Ecto neural progenitor cell (in vitro differentiated cells): ENCODE measurements around the gene PLEKHG4B.

Experiments used
- DNase-seq: peaks from one replicate; pipeline ENCODE4 v3.0.0-alpha.2; 2018; ENCODE audit warnings: low spot score

PLEKHG4B gene

DNA sequence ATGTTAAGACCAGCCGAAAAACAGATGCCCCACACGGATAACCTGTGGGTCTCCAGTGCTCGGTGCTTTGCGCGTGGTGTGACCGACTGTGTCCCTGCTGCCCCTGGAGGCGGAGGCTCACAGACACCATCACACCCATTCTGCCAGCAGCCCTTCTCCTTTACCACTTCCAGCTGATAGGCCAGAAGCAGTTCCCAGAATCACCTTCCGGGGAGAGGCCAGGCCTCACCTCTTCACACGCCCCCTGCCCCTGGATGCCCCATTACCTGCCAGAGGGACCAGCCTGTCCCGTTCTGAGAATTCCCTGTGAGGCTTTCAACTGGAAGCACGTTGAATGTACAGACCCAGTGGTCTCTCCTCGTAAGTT lies 77.7 kb downstream of the PLEKHG4B start:
- no peak for DNase-seq

DNA sequence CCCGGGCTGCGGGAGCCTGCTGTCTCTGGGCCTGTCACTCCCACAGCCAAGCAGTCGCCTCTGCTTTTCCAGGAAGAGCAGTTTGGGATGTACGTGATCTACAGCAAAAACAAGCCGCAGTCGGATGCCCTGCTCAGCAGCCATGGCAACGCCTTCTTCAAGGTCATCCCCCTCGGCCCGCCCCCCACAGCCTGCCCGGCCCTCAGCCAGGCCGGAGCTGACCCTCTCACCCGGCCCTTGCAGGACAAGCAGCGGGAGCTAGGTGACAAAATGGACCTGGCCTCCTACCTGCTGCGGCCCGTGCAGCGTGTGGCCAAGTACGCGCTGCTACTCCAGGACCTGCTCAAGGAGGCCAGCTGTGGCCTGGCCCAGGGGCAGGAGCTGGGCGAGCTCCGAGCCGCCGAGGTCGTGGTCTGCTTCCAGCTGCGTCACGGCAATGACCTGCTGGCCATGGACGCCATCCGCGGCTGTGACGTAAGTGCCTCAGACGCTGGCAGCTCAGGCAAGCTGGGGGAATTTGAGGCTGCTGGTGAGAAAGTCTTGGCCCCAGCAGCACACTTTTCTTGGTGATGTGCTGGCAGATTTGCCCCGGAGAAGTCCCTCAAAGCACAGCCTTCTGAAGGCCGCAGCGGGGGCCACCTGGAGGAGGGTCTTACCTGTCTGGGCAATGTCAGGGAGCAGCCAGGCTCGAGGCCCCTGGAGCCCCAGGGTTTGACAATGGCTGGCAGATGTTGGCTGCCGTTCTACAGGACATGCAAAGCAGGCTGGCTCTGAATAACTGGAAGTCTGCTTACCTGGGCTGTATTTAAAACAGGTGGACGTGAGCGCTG lies 79.2 kb downstream of the PLEKHG4B start:
- no peak for DNase-seq

DNA sequence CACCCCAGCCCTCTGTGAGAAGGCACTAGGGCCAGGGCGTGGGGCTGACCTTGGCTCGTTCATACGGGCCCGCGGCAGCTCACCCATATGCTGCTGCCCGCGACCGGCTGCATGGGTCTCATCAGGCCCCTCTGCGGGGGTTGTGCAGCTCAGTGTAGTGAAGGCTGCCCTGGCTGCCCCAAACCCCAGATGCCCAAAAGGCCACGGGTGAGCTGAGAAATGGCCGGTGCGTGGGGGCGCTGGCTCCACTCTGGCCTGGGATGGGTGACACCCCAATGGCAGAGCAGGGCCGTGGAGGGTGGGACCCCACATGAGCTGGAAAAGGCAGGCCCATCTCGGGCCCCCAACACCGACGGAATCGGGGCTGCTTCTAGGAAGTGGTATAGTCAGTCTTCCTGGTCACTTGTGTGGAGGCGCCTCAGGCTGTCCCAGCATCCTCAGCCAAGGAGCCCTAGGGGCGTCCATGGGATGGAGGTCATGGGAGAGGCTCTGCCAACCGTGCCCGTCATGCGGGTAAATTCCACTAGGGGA lies 79.9 kb downstream of the PLEKHG4B start:
- DNase-seq = no peak

DNA sequence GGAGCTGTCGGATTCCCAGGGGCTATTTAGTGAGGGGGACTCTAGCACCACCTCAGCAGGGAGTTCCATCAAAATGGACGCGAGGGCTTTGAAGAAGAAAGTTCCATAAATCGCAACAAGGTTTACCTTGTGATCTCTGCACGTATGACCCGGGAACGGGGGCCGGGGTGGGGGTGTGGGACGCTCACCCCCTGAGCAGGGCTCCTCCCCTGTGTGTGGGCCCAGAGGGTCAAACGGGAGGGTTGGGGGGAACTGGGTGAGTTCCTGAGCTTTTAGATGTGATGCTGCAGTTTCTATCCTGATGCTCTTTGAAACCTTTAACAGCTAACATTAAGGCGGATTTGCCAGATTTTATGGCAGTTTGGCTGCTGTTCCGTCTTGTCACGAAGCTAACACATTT lies 80.5 kb downstream of the PLEKHG4B start:
- DNase-seq = no peak

DNA sequence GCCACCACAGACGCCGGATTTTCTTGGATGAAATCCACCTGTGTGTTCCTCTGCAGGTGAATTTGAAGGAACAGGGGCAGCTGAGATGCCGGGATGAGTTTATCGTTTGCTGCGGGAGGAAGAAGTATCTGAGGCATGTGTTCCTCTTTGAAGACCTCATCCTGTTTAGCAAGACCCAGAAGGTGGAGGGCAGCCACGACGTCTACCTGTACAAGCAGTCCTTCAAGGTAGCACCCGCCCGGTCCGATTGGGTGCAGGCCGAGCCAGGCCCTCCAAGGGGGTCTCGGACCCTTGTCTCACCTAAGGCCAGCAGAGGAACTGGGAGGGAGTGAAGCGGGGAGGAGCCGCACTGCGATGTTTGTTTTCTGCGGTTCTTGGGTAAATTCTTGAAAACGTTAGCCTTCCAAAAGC lies 80.9 kb downstream of the PLEKHG4B start:
- no peak for DNase-seq

DNA sequence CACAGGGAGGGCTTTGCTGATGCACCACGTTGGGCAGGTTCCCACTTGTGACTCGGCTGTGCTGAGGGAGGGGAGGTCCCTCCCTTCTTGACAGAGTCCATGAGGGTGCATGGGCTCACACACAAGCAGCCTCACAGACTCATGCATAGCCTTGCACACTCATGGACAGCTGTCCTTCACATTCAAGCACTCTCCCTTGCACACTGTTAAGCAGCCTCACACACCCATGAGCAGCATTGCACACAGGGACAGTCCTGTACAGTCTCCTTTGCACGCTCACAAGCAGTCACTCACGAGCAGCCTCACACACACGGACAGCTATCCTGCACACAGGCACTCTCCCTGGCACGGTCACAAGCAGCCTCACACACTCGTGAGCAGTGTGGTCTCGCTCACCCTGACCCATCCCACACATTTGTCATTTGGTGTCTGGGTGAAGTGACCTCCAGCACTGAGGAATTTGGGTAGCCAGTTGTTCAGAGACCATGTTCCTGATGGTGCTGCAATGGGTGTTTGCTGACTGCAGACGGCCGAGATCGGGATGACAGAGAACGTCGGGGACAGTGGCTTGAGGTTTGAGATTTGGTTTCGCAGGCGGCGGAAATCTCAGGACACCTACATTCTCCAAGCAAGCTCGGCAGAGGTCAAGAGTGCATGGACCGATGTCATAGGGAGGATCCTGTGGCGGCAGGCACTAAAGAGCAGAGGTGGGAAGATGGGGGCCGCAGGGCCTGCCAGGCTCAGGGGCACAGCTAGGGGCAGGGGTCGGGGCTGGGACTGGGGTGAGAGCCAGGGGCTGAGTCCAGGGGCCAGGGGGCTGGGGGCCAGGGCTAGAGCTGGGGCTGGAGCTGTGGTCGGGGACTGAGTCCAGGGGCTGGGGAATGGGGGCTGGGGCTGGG lies 81.7 kb downstream of the PLEKHG4B start:
- DNase-seq = no peak

DNA sequence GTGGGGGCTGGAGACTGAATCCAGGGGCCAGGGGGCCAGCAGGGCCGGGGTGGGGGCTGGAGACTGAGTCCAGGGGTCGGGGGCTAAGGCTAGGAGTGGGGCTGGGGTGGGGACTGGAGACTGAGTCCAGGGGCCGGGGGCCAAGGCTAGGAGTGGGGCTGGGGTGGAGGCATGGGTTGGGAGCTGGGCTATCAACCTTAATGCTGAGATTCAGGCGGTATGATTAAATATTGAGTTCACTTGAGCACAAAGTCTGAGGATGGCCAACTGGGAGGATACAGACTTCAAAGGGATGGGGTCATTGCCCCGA lies 82.3 kb downstream of the PLEKHG4B start:
- no peak for DNase-seq

DNA sequence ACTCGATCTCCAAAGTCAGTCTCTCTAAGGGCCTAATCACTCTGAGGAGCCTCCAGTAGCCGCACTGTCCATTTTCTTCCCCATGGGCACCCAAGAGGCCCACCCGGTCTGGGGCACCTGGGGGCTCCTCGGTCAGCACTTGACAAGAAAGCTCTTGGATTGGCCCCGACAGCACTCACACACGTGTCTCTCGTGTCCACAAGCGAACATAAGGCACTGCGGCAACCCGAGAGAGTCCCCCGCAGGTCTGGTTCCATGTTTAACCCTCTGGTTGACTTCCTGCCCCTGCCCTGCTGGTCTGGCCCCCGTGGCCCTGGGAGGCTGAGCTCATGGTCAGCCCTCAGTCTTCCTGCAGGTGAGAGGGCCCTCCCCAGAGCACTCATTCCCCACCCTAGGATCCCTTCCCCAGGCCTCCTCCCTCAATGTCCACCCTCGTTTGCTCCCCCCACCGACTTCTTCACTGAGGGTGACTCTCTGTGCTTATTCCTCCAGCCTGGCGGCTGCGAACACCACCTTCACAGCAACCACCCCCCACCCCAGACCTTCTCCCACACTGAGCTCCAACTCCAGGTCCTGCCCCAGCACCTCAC lies 83.0 kb downstream of the PLEKHG4B start:
- no peak for DNase-seq

DNA sequence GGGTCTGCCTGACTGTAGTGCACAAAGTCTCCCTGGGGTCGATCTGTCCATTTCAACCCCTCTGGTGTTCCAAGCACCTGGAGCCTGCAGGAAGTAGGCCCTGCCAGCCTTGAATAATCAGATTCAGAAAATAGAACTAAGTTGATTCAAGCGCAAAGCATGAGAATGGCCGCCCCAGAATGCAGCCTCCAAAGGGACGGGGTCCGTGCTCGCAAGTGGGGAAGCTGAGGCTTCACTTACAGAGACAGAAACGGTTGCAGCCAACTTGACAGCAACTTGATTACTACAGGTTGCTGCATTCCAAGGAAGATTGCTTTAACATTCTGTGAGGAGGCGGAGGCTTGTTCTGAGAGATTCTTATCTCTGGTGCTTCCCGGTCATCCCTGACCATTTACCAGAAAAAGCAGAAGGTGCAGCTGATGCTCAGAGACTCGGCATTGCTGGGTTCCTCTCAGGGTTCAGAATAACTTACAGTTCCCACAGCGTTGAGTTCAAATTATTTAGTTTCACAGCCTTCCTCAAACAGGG lies 84.4 kb downstream of the PLEKHG4B start:
- DNase-seq = no peak

DNA sequence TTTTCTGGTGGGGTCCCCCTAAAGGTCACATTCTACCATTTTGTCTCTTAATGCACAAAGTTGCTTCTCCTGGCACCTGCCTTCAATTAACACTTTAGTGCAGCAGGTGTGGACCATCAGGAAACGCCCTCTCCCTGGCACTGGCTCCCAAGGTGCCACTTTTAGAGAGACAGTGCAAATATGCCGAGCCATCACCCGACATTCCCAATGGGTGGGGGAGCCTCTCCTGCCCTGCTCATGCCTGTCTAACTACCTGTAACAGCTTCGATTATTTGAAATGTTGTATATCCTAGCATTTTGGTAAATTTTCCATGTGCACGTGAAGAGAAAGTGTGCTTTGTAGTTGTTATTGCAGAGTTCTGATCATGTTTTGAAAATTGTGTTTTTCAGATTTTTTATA lies 86.1 kb downstream of the PLEKHG4B start:
- no peak for DNase-seq

DNA sequence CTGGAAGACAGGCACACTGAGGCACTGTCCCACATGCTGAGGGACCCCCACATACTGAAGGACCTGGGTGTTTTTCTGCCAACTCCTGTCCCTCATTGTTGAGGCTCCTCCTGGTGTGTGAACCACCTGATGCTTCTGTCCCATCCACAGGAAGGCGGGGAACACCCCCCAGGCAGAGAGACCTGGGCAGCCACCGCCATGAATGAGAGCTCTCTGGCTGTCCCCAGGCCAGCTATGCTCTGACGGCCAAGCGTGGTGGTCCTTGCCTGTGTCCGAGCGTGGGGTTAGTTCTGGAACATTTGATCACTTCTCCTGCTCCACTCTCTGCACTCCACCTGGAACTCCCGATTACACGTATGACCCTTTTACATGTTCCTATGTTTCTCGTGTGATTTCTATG lies 87.4 kb downstream of the PLEKHG4B start:
- no peak for DNase-seq

DNA sequence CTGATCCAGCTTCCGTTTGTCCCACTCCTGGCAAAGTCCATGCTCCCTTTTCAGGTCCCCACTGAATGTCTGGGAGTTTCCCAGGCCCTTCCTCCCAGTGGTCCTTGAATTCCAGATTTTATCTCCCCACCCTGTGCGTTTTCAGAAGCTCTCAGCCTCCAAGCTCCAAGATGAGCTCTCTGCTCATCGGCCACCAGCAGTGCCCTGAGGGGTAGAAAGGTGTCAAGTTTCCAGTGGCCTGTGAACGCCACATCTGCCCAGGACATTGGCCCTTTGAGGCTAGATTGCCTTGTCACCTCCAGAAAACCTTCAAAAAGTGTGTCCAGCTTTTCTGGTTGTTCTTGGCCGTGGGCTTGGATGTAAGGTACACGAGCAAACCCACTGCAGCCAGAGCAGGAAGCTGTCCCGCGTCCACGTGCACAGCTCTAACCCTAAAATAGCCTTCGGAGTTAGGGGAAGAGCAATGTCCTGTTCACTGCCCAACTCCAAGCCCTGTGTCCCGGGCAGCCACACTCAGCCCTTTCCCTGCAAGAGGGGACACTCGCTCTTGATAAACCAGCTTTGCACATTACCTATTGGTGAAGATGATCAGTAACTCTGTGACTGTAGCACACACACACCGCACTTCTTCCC lies 88.4 kb downstream of the PLEKHG4B start:
- DNase-seq = no peak

DNA sequence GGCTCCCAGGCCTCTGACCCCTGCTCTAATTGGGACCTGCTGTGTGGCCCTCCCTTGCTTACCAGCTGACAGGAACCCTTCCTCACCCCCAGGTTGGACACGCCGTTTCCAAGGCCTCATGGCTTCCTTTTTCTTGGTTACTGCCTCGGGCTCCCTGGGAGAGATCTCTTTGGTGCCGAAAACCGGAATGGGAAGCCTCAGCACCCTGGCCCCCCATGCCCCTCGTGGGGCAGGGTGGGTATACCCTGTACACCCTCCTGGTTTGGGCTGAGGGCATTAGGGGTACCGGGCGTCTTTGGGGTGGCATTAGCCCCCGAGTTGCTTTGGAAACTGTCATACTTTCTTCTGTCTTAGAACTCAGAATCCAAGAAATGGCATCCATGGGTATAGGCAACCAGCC lies 89.2 kb downstream of the PLEKHG4B start:
- no peak for DNase-seq

DNA sequence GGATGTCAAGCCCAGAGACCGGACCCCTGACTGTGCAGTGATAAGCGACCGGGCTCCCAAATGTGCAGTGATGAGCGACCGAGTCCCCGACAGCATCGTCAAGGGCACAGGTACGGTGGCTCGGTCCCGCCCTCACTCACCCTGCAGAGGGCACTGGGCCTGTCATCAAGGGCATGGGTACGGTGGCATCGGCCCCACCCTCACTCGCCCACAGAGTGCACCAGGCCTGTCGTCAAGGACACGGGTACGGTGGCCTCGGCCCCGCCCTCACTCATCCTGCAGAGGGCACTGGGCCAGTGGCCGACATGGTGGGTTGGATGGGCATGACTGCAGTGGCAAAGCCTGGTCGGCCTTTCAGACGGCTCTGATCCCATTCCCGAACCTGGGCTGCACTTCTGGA lies 89.6 kb downstream of the PLEKHG4B start:
- no peak for DNase-seq

DNA sequence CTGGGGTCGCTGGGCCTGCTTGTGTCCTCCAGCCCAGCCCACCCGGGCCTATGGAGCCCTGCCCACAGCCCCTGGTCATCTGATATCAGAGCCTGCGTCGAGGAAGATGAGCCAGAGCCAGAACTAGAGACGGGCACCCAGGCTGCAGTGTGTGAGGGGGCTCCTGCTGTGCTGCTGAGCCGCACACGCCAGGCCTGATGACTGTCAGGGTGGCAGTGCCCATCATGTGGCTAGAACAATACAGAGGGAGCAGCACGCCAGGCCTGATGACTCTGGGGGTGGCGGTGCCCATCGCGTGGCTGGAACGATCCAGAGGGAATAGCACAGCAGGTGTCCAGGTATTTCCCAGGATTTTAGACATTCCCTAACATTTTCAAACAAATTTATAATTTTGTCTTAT lies 90.2 kb downstream of the PLEKHG4B start:
- no peak for DNase-seq

DNA sequence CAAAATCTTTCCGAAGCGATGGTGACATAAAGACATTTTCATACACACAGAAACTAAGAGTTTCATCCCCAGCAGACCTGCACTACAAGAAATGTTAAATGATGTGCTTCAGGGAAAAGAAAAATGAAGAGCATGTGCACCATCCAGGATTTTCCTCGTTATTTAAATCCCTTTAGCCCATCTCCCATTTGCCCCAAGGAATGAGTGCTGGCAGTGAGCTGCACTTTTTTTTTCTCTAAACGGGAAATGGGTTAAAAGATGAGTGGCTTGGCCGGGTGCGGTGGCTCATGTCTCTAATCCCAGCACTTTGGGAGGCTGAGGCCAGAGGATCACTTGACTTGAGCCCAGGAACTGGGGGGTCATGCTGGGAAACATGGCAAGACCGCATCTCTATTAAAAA lies 92.5 kb downstream of the PLEKHG4B start:
- DNase-seq = no peak

DNA sequence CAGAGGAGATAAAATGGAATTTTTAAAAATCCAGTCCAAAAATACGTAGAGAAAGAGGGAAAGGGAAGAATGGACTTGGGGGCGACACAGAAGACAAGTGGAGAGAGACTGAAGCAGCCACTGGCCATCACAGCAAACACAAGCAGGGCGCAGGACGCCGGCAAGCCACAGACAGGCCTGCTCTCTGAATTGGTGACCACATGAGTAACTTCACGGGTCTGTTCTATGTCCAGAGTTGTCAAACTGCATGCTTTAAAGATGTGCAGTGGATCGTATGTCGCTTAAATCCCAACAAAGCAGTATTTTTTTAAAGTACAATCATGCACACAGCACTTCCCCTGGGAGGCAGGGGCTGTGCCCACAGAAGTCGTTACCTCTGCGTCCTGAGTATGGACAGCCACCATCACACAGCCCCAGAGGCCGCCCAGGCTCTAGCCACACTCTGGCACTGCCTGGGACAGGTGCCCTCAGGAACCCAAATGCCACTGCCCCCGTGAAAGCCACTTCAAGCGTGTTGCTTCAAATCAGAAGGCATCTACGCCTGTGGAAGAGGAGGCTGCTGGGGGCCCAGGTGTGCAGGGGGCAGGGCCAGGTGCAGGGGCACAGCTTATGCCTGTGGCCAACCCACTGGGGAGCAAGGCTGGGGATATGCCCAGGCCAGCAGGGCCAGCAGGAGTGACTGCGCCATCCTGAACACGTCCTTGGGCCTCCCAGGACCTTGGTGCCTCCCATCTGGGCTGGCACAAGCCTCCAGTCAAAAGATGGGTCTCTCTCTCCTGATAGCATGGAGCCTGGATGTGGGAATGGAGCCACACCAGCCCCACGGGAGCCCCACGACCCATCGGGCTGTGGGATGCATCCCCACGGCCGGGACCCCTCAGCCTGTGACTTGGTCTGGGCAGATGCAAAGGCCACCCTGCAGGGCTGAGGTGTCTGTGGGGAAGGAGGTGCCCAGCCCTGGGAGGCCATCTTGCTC lies 93.4 kb downstream of the PLEKHG4B start:
- DNase-seq = no peak

DNA sequence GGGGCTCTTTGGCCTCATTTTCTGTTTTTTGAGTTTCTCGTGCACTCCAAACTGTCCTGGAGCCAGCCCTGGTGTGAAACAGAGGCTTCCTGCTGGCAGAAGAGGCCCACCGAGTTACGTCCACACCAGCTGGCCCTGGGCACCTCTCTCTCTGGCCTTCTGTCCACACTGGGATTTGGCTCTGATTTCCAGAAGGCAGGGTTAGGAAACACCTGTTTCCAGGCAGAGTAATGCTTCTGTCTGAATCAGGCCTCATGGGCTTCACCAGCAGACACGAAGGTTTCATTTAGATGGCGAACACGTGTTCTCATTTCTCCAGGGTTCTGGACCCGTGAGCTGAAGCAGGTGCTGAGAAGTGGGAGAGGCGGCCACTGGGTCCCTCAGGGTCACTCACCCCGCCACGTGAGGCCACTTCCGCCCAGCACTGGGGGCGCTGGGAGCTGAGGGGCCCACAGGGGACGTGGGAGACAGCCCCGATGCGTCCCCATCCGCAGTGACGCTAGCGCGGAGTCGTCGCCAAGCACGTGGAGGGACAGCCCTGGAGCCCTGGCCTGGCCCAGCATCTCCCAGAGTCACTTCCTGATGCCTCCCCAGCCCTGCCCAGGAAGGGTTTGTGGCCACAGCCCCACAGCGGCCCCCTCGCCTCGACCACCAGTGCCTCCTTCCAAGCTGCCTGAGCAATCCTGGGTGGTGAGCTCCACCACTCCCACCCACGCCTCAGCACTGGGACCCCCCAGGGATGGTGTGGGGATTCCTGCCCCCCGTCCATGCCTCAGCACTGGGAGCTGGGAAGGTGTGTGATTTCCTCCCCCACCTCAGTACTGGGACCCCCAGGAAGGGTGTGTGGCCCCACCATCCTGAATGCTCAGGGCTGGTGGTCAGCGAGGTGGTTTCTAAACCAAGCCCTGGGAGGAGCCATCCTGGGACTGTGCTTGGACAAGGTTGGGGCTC lies 94.4 kb downstream of the PLEKHG4B start:
- no peak for DNase-seq

DNA sequence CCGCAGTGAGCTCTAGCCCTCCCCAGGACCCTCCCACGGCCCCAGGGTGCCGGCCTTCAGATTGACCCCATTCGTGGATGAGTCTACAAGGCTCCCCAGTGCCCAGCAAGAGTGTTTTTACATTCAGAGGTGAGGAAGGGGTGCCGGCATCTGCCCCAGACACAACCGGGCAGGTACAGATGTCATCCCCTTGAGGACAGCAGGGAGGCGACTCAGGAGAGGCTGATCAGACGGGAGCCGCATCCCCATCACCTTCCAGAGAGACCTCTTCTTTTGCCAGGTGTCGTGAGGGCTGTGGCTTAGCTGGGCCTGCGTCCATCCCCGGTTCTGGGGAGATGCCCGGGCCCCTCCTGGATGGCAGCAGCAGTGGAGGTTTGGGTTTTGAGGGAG lies 95.1 kb downstream of the PLEKHG4B start:
- no peak for DNase-seq
